KMS-11 (cell line): Measurements from ENCODE around the gene FKBP11.
A peak's percentile ranks its signal among the peaks of the same experiment; 100 is the strongest.

Source experiments
- H2AFZ ChIP-seq: fragments of 200-600 bp; sonication (generic); 2 replicates; pipeline ENCODE4 v1.6.1; 2016; ENCODE audit warnings: antibody characterized with exemption, mixed run types, low read depth
- H3K27ac ChIP-seq: fragments of 200-600 bp; sonication (generic); 2 replicates; pipeline ENCODE4 v1.6.1; 2016; ENCODE audit warnings: mild to moderate bottlenecking, mixed run types
- H3K27me3 ChIP-seq: fragments of 200-600 bp; sonication (generic); 2 replicates; pipeline ENCODE4 v1.6.1; 2017; ENCODE audit warnings: mild to moderate bottlenecking, low read depth, mixed run types, moderate library complexity; ENCODE audit not compliant: insufficient read depth
- H3K36me3 ChIP-seq: fragments of 200-600 bp; sonication (generic); 2 replicates; pipeline ENCODE4 v1.6.1; 2017; ENCODE audit warnings: mild to moderate bottlenecking, mixed run types; ENCODE audit not compliant: insufficient read depth
- H3K4me1 ChIP-seq: fragments of 200-600 bp; sonication (generic); 2 replicates; pipeline ENCODE4 v1.6.1; 2016; ENCODE audit warnings: mild to moderate bottlenecking, low read depth, mixed run types; ENCODE audit not compliant: poor library complexity, severe bottlenecking
- H3K4me2 ChIP-seq: fragments of 200-600 bp; sonication (generic); 2 replicates; pipeline ENCODE4 v1.7.0; 2016; ENCODE audit warnings: mild to moderate bottlenecking, mixed run types
- H3K4me3 ChIP-seq: fragments of 200-600 bp; sonication (generic); IDR thresholded peaks from 2 replicates; pipeline ENCODE4 v1.6.1; 2017; ENCODE audit warnings: low read depth, low read length, mixed read lengths; ENCODE audit not compliant: insufficient read depth
- H3K79me2 ChIP-seq: fragments of 200-600 bp; sonication (generic); 2 replicates; pipeline ENCODE4 v1.6.1; 2016; ENCODE audit warnings: low read depth, mixed run types; ENCODE audit not compliant: insufficient read depth
- H3K9ac ChIP-seq: fragments of 200-600 bp; sonication (generic); 2 replicates; pipeline ENCODE4 v1.6.1; 2016; ENCODE audit warnings: mild to moderate bottlenecking, mixed run types
- H4K20me1 ChIP-seq: fragments of 200-600 bp; sonication (generic); 2 replicates; pipeline ENCODE4 v1.6.1; 2016; ENCODE audit warnings: mild to moderate bottlenecking, mixed run types; ENCODE audit not compliant: insufficient read depth
- TF ChIP-seq, protein P1 (sequence below): fragments of 200-600 bp; sonication (generic); conservative IDR thresholded peaks from 2 replicates; pipeline ENCODE4 v1.6.1; 2017; ENCODE audit warnings: low read depth, mild to moderate bottlenecking, antibody characterized with exemption, low read length, moderate library complexity, mixed read lengths

The FKBP11 gene

DNA sequence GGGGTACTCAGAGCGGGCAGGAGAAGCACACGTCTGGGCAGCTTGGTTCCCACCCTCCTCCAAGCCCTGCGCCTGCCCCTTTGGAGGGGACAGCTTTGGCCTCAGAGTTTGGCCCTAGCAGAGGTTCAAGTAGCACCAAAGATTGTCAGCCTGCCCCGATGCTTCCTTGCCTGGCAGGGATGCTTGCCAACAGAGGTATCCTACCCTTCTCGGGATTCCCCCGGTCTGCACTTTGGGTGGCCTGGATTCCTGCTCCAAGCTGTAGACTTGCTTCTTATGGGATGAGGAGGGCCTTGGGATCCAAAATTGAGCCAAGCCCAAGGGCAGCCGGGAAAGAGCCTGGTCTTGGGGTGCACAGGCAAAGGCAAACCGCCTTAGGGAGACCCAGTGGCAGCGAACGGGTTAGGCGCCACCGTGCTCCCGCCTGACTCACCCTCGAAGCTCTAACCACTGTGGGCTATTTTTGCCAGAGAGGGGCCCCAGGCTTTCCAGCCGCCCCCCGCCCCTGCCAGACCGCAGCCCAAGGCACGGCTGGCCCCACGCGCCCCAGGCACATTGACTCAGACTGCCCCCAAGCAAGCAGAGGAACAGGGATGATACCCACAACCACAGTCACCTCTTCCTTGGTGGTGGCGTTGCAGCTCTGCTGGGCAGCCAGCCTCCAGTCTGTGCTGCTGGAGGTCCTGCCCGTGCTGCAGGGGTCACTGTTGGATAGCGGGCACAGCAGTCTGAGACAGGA, 47.1 kb upstream of the FKBP11 start:
- H3K4me1 ChIP-seq = peaks cover 41% of the 10 kb centered on the region
- H4K20me1 ChIP-seq = no peaks in the 10 kb centered on the region
- no peak overlapping the region for H3K9ac ChIP-seq
- no peaks in the 10 kb centered on the region for H3K79me2 ChIP-seq
- TF ChIP-seq, protein P1, sequence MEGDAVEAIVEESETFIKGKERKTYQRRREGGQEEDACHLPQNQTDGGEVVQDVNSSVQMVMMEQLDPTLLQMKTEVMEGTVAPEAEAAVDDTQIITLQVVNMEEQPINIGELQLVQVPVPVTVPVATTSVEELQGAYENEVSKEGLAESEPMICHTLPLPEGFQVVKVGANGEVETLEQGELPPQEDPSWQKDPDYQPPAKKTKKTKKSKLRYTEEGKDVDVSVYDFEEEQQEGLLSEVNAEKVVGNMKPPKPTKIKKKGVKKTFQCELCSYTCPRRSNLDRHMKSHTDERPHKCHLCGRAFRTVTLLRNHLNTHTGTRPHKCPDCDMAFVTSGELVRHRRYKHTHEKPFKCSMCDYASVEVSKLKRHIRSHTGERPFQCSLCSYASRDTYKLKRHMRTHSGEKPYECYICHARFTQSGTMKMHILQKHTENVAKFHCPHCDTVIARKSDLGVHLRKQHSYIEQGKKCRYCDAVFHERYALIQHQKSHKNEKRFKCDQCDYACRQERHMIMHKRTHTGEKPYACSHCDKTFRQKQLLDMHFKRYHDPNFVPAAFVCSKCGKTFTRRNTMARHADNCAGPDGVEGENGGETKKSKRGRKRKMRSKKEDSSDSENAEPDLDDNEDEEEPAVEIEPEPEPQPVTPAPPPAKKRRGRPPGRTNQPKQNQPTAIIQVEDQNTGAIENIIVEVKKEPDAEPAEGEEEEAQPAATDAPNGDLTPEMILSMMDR = no peak
- no peak overlapping the region; the same call in 1 of the 2 replicates for H2AFZ ChIP-seq
- H3K36me3 ChIP-seq = no peaks in the 10 kb centered on the region
- no peaks in the 10 kb centered on the region; the same call in 1 of the 2 replicates for H3K27me3 ChIP-seq
- no peak overlapping the region for H3K4me3 ChIP-seq
- no peak overlapping the region for H3K27ac ChIP-seq
- H3K4me2 ChIP-seq = peak overlapping the region; percentile 52; the same call in 1 of the 2 replicates

DNA sequence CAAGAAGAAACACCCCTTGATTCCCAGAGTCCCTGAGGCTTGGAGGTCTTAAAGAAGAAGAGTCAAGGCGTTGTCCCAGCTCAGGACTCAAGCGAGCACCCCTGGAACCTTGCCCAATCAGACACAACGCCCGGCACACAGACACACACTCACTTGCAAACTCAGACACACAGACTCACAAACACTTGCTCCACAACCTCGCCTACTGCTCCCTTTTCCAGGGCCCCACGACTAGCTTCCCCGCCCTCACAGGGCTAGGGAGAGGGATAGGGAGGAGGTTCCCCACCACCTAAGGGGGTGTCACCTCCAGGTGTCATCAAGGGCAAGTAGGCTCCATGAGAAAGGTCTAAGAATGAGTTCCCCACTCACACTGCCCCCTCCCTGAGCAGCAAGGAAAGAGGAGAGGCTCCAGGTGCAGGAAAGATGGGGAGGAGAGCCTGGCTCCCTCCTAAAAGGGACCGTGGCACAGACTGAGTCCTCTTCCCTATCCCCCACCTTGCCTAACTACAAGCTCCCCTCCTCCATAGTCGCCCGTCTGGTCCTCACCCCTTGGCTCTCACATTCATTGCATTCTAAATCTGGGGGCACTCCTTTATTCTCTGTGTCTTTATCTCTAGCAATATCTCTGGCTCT, 45.5 kb upstream of the FKBP11 start:
- Histone ChIP-seq H3K9ac (peak overlapping the region; percentile 56; the same call in 1 of the 2 replicates), H3K4me1 (peaks cover 40% of the 10 kb centered on the region), H3K4me2 (peak overlapping the region; percentile 52), H3K79me2 (no peaks in the 10 kb centered on the region), H4K20me1 (no peaks in the 10 kb centered on the region), H3K36me3 (no peaks in the 10 kb centered on the region), H3K4me3 (no peak overlapping the region), H3K27me3 (no peaks in the 10 kb centered on the region), H3K27ac (no peak overlapping the region), H2AFZ (peak overlapping the region; percentile 56)
- TF ChIP-seq, protein P1 = no peak

DNA sequence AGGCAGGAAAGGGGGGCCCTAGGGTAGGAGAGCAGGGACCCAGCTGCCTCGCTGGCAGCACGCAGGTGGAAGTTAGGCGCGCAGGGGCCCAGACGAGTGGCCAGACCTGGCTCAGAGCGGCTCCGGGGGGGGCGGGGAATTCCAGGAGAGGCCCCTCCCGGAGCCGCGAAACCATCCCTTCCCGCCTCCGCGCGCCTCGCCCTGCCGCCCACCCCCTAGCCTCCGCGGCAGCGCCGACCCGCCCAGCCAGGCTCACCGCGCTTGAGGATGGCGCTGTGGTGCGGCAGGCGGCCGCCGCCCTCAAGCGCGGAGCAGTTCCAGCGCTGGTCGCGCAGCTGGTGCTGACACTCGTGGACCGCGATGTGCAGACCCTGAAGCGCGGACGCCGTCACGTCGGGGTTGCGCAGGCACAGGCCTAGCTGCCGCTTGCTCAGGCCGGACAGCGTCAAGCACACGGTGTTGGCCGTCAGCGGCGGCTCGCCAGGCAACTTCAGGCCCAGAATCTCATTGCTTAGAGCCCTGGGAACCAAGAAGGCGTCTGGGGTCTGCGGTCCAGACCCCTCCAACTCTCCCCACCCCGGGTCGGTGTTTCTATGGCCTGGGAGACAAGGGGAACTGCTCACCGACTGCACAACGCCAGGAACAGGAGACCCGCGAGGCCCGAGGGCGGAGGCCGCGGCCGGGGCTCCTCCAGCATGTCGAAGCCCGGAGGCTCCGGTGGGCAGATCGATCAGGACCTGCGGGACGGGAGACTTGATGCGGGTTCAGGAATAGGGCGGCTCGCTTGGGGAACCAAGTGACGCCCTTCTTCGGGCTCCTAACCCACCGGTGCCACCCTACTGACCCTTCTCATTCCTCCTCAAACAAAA, 44.8 kb upstream of the FKBP11 start:
- Histone ChIP-seq H3K27ac (peak overlapping the region; percentile 16), H3K9ac (peak overlapping the region; percentile 56; the same call in 1 of the 2 replicates), H3K4me2 (peak overlapping the region; percentile 52), H3K79me2 (no peaks in the 10 kb centered on the region), H3K4me1 (peaks cover 40% of the 10 kb centered on the region), H2AFZ (peak overlapping the region; percentile 74), H3K4me3 (peak overlapping the region; percentile 19), H3K27me3 (no peaks in the 10 kb centered on the region), H4K20me1 (no peaks in the 10 kb centered on the region), H3K36me3 (no peaks in the 10 kb centered on the region)
- TF ChIP-seq, protein P1 = no peak

DNA sequence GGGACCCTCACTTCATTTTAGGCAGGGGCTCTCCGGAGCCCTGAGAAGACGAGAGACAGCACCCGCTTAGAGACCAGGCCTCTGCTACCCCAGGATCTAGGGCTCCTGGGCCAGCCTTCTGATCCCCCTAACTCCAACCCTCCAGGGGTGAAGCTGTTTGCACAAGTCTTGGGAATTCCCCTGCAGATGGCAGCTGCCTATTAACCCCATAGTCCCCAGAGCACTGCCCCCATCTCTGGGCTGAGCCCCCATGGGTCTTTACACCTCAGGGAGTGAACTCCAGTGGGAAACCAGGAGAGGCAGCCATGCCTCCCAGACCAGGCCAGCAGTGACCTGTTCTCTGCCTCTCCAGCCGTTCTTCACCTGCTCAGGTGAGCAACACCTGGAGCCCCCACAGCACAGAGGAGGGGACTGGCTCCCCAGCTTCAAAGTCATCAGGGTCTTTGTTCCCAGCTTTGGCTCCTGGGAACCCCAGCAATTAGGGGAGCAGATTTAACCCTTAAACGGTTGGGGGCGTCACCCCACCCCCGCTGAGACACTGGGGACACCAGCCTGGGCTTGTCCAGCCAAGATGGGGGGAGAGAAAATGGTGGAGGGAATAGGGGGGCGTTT, 44.0 kb upstream of the FKBP11 start:
- H3K4me1 ChIP-seq = peaks cover 40% of the 10 kb centered on the region
- peak overlapping the region; percentile 16 for H3K27ac ChIP-seq
- H3K9ac ChIP-seq = peak overlapping the region; percentile 56; the same call in 1 of the 2 replicates
- H3K4me2 ChIP-seq = peak overlapping the region; percentile 52
- no peaks in the 10 kb centered on the region for H3K79me2 ChIP-seq
- H3K27me3 ChIP-seq = no peaks in the 10 kb centered on the region
- H3K4me3 ChIP-seq = peak overlapping the region; percentile 19
- TF ChIP-seq, protein P1 = no peak
- no peaks in the 10 kb centered on the region for H4K20me1 ChIP-seq
- peak overlapping the region; percentile 74; the same call in 1 of the 2 replicates for H2AFZ ChIP-seq
- H3K36me3 ChIP-seq = no peaks in the 10 kb centered on the region
